Fibroblast of skin of right biceps (primary cell): ENCODE measurements around the gene PFKFB2.
"Not testable (repeated sequence)": the region's sequence is repeated elsewhere in the genome, so short reads cannot be mapped to it uniquely, and the experiment has no call there.

ENCODE experiments used
- DNase-seq: peaks from one replicate; pipeline ENCODE4 v3.0.0-alpha.2; 2013

The PFKFB2 gene

DNA sequence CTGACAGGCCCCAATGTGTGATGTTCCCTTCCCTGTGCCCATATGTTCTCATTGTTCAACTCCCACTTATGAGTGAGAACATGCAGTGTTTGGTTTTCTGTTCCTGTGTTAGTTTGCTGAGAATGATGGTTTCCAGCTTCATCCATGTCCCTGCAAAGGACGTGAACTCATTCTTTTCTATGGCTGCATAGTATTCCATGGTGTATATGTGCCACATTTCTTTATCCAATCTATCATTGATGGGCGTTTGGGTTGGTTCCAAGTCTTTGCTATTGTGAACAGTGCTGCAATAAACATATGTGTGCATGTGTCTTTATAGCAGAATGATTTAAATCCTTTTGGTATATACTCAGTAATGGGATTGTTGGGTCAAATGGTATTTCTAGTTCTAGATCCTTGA, 11.7 kb upstream of the PFKFB2 start:
- DNase-seq, result not testable (repeated sequence)

DNA sequence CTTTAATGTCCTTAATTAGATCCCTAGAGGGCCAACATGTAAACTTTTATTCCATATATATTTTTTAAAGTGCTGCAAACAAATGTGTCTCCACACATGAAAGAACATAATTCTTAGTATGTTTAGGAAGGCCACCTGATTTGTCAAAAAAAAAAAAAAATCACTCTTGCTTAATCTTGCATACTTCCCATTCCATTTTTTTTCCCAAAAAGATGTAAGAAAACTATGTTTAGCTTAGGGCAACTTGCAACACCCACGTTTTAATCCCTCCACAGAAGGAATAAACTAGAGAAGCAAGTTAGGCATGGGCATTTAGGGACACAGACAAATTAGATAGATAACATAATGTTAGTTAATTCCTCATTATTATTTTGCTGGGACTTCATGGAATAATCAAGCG, 7.6 kb upstream of the PFKFB2 start:
- DNase-seq, result no peak

- DNase-seq, result no peak
These were observed 5.6 kb upstream of the PFKFB2 start for GRCh38 chr1:207047505-207047904.

DNA sequence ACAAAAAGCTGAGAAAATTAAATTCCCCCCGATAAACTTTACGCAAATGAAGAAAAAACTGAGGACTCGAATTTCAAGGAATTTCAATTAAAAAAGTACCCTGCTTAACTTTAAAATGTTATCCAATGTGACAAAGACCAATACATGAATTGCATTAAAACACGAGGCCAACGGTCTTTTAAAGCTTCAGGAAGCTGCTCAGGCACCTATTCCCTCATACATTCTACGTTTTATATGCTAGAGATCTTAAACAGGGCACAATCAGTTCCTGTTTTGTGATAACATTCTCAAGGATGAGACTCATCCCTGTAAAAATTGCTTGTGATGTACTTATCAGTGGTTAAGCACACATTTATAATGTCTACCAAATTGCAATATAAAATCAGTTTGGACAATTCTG, 5.0 kb upstream of the PFKFB2 start:
- no peak for DNase-seq

DNA sequence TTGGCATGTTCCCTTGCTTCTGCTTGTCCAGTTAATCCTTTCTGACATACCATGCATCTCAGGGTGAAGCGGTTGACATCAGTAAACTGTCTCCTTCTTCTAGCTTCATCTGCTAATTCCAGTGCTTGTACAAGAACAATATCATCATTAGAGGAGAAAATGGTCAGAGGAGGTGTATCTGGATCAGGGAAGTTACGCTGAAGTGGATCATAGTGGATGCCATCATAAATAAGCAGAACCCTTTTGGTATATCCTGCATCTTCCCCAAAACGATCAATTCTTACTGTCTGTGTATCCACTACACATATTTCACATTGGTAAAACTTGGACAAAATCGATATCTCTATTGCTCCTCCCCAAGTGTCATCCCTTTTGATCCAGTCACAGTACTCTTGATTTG, 4.0 kb upstream of the PFKFB2 start:
- DNase-seq, result no peak

- DNase-seq, result no peak
These were observed 3.6 kb upstream of the PFKFB2 start for GRCh38 chr1:207049514-207049913.

DNA sequence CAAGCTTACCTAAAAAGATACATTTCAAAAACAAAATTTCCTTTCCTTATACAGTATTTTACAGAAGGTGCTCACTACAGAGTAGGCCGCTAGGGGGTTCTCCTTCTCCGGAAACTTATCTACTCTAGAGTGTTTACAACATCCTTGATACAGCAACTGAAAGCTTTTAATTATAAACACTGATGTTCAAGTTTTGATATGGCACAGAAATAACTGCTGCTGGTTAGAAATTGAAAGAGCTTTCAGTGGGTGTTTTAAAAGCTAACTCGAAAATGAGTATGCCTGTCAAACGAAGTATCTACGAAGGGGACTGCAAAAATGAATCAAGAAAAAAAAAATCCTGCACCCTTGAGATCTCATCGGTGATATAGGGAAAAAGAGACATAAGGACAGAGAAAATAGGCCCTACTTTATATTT, 3.1 kb upstream of the PFKFB2 start:
- peak; percentile 53 for DNase-seq

- peak; percentile 92 for DNase-seq
These were observed 2.4 kb upstream of the PFKFB2 start for GRCh38 chr1:207050480-207051190.

- DNase-seq, result peak; percentile 39
These were observed 1.7 kb upstream of the PFKFB2 start, which contains the start of gene YOD1 for GRCh38 chr1:207051191-207051943. Gene YOD1 (minus strand): TSS chr1:207051208. CDS start chr1:207051030, 178 bp downstream.

GRCh38 chr1:207054491-207054890, 1.4 kb downstream of the PFKFB2 start:
- no peak for DNase-seq

GRCh38 chr1:207055386-207056001, 2.4 kb downstream of the PFKFB2 start:
- DNase-seq, result no peak

GRCh38 chr1:207056673-207057072, 3.6 kb downstream of the PFKFB2 start:
- DNase-seq, result no peak

DNA sequence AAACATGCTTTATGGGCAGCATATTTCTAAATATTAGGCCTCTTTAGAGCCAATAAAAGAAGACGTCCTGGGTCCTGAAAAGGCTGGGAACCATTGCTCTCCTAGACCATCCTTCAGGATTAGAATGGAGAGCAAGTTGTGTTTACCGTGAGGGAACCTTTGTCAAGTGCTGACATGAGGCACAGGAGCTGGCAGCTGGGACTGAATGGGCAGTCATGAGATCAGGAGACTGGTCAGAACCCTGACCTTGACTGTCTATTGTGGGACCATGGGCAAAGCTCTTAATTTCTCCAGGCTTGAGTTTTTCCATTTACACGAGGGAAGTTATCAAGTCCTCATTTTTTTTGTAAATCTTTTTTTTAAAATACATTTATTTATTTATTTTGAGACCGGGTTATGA, 5.2 kb downstream of the PFKFB2 start:
- no peak for DNase-seq

DNA sequence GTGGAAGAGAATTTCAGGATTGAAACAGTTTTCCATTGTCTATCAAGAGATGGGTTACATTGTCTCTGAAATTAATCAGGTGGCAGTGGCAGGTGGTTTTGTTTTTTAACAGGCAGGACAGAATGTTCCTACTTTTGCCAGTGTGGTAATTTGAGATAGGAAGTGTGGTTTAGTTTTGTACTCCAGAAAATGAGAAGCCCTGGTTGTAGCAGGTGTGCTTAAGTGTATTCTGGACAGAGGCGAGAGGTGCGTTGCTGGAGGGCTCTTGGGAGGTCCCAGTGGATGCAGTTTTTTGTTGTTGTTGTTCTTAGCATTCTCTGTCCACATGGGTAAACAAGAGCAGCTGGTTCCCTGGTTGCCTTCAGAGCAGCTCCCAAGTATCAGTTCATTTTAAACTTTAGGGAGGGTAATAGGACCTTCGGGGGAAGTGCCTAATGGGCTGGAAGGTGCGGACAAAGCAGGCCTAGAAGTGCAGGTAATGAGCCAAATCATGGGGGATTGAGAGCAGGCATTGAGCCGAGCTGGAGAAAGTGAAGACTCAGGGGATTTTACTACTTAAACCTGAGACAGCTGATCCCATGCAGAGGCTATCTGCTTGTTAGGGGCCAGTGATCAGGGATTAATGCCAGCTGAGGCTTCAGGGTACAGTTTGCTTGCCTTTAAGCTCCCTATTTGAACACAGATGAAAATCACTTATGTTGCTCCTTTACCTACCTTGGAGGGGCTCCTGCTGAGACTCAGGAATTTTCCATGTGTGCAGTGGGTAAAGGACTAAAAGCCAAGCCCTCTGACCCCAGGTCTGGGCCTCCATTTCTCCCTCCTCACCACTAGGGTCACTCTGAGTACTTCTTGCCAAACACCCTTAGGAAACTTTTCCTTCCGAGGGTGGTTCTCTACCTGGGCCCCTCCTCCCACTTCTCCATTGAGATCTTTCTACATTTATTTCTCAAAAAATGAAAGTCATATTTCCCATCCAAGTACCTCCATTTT, 6.1 kb downstream of the PFKFB2 start:
- no peak for DNase-seq

DNA sequence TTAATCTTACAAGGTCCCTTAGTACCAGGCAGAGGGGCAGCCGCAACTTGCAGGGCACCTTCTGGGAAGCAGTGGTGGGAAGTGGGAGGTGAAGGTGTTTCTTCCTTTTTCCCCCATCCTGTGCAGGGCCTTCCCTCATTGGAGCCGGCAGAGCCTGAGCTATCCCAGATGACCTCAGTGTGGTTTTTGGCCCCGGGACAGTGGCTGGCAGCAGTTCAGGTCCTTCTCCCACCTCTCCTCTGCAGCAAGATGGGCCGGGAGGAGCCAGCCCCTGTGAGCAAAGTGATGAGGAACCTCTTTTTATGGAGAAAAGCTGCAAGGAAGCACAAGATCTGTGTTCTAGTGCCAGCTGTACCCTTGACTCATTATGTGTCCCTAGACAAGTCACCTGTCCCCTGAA, 6.8 kb downstream of the PFKFB2 start:
- no peak for DNase-seq

DNA sequence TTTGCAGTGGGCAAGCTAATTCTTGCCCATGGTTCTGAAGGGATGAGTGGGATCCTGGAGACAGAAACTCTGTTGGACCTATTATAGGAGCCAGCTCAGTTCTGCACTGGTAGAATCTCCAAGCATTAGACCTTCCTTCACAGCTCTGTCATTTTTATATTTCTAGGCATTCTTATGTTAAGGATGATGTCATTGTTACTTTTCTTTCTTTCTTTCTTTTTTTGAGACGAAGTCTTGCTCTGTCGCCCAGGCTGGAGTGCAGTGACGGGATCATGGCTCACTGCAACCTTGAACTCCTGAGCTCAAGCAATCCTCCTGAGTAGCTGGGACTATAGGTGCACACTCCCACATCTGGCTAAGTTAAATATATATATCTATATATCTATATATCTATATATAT, 7.5 kb downstream of the PFKFB2 start:
- no peak for DNase-seq

DNA sequence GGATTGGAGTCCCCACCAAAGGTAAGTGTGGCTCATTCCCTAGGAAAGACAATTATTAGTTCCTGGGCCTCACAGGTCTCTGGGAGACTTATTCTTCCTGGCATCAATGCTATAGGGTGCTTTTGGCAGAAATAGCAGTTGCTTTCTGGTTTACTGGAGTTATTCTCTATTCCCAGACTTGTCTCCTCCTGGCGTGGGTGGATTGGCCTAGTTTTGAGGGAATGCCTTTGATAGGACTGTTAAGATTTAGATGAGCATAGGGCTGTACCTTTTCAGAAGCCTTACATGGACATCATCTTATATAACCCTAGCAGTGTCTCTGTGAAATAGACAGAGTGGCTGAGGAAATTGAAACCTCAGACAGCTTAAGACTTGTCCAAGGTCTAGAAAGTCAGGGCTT, 9.0 kb downstream of the PFKFB2 start:
- no peak for DNase-seq

- DNase-seq, result no peak
These were observed 9.9 kb downstream of the PFKFB2 start for GRCh38 chr1:207063014-207063413.

DNA sequence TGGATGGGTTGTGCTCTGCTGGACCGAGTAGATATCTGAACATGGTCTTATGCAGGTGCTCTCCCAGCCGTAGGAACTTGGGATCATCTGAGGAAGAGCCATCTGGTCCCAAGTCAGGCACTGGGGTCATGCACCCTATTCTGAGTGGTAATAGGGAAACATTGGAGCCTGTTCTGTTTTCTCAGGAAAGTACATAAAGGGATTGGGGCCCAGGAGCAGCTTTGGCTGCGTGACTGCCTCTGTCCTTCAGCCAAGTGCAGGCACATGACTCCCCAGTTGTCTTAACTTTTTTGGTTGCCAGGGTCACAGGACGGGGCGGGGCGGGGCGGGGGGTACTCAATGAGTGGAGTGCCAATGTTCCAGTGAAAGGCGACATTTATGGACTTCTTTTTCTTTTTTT, 11.5 kb downstream of the PFKFB2 start:
- no peak for DNase-seq

- no peak for DNase-seq
These were observed 14.1 kb downstream of the PFKFB2 start for GRCh38 chr1:207067185-207067584.

DNA sequence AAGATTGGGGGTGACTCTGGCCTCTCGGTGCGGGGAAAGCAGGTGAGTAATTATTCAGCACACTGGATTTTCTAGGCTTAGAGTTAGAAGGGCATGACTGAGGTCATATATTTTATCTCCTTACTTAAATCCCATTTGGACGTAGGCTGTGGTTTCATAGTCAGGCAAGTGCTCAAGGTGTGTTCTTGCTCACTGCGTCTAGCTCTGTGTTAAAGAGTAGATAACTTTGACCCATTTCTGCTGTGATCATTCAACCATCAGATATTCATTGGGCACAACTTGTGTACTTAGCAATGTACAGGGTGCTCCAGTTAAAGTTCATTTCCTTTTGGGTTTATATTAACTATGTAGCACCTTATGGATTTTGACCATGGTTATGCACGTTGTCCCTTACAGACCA, 14.6 kb downstream of the PFKFB2 start:
- DNase-seq, result no peak

- DNase-seq, result no peak
These were observed 16.0 kb downstream of the PFKFB2 start for GRCh38 chr1:207069061-207069460.
